B cell (primary cell): ENCODE data around the gene UBR4. TPM values are rescaled to one million over a fixed set of nuclear protein-coding genes. Genes with fewer than 3 reads are reported as not detected.

Source experiments
- ATAC-seq: fragments of 200-7000 bp; cut with Tn5 transposase; one replicate; pipeline ENCODE4 v1.10.0; 2021; ENCODE audit warnings: low read depth, mild to moderate bottlenecking, moderate number of reproducible peaks, moderate library complexity
- CTCF ChIA-PET: fragments of 350-600 bp; sonication (Branson Sonifier 250); formaldehyde crosslinking; loops from one replicate; lab custom pipeline; 2021; ENCODE audit warnings: antibody characterized with exemption, inconsistent platforms; lab: Charles Lee
- POLR2A ChIA-PET: fragments of 350-600 bp; sonication (Branson Sonifier 250); formaldehyde crosslinking; loops from one replicate; lab custom pipeline; 2021; ENCODE audit warnings: antibody characterized with exemption; lab: Charles Lee
- DNase-seq: peaks from one replicate; pipeline ENCODE4 v3.0.0; 2013
- H2AFZ ChIP-seq: 2 replicates; pipeline ENCODE4 v1.6.1; 2012; ENCODE audit warnings: mild to moderate bottlenecking, low read depth, low read length; ENCODE audit not compliant: insufficient read depth, poor library complexity, severe bottlenecking
- H3K27ac ChIP-seq, 2 donors: 1 replicate in 1 of 2; 2 replicates in 1 of 2; pipeline ENCODE4 v1.5.1; 2012 to 2013; ENCODE audit warnings: low read length in 2 of 2, mild to moderate bottlenecking in 2 of 2, moderate library complexity in 1 of 2
- H3K27me3 ChIP-seq, 4 experiments: fragments of 200-600 bp in 1 of 4; sonication (generic) in 1 of 4; replicated peaks in 1 of 4; 1 replicate in 2 of 4; 2 replicates in 2 of 4; pipeline versions ENCODE4 v1.6.1 to v1.7.0; 2013 to 2016; ENCODE audit warnings: low read length in 3 of 4, mild to moderate bottlenecking in 2 of 4, mixed read lengths in 1 of 4, moderate library complexity in 1 of 4; ENCODE audit not compliant: insufficient read depth in 4 of 4, control insufficient read depth in 3 of 4; ENCODE audit errors: control extremely low read depth in 1 of 4
- H3K36me3 ChIP-seq, 2 experiments: replicated peaks in 1 of 2; 1 replicate in 1 of 2; 2 replicates in 1 of 2; pipeline versions ENCODE4 v1.6.1 to v1.7.1; 2013; ENCODE audit warnings: low read length in 1 of 2; ENCODE audit not compliant: insufficient read depth in 2 of 2, control insufficient read depth in 1 of 2; ENCODE audit errors: control extremely low read depth in 1 of 2, extremely low read depth in 1 of 2
- H3K4me1 ChIP-seq, 2 donors: fragments of 200-600 bp in 1 of 2; sonication (generic) in 1 of 2; 1 replicate in 1 of 2; 2 replicates in 1 of 2; pipeline versions ENCODE4 v1.5.1 to v1.6.1; 2013 to 2017; ENCODE audit warnings: low read length in 2 of 2; ENCODE audit not compliant: control insufficient read depth in 2 of 2, insufficient read depth in 2 of 2
- H3K4me2 ChIP-seq: replicated peaks from 2 replicates; pipeline ENCODE3; 2012; ENCODE audit warnings: mild to moderate bottlenecking, low read depth, low read length; ENCODE audit not compliant: poor library complexity, severe bottlenecking
- H3K4me3 ChIP-seq, 5 experiments: fragments of 200-600 bp in 1 of 5; sonication (generic) in 1 of 5; 1 replicate in 3 of 5; 2 replicates in 2 of 5; pipeline versions ENCODE4 v1.5.1 to v1.7.0; 2011 to 2016; ENCODE audit warnings: low read length in 4 of 5, mild to moderate bottlenecking in 4 of 5, low read depth in 2 of 5, control low read depth in 1 of 5, moderate library complexity in 1 of 5; ENCODE audit not compliant: insufficient read depth in 1 of 5; ENCODE audit errors: control extremely low read depth in 1 of 5, extremely low read depth in 1 of 5
- H3K79me2 ChIP-seq: fragments of 200-600 bp; sonication (generic); one replicate; pipeline ENCODE4 v1.6.0; 2016; ENCODE audit warnings: low read length; ENCODE audit not compliant: control insufficient read depth, insufficient read depth
- H3K9ac ChIP-seq: fragments of 200-600 bp; sonication (generic); 2 replicates; pipeline ENCODE4 v1.6.1; 2017; ENCODE audit warnings: mild to moderate bottlenecking, low read length, moderate library complexity
- H3K9me3 ChIP-seq, 3 donors: one replicate each; pipeline versions ENCODE4 v1.6.1 to v1.7.1; 2013; ENCODE audit warnings: low read length in 2 of 3; ENCODE audit not compliant: control insufficient read depth in 2 of 3, insufficient read depth in 1 of 3; ENCODE audit errors: control extremely low read depth in 1 of 3
- H4K20me1 ChIP-seq: 2 replicates; pipeline ENCODE4 v1.6.0; 2012; ENCODE audit warnings: mild to moderate bottlenecking, low read length; ENCODE audit not compliant: insufficient read depth, control insufficient read depth, poor library complexity, severe bottlenecking
- H3K27ac Mint-ChIP-seq: one replicate; pipeline ENCODE4 v1.8.0; 2021; ENCODE audit warnings: mixed read lengths
- H3K27me3 Mint-ChIP-seq: one replicate; pipeline ENCODE4 v1.8.0; 2021; ENCODE audit warnings: mixed read lengths
- H3K4me1 Mint-ChIP-seq: one replicate; pipeline ENCODE4 v1.8.0; 2021; ENCODE audit warnings: mixed read lengths
- H3K4me3 Mint-ChIP-seq: one replicate; pipeline ENCODE4 v1.8.0; 2021; ENCODE audit warnings: mixed read lengths
- H3K9me3 Mint-ChIP-seq: one replicate; pipeline ENCODE4 v1.8.0; 2022; ENCODE audit warnings: mixed read lengths; ENCODE audit not compliant: insufficient read depth
- CTCF ChIP-seq: fragments of 200-600 bp; IDR thresholded peaks from one replicate; pipeline ENCODE4 v1.8.0; 2022; ENCODE audit warnings: antibody characterized with exemption, mild to moderate bottlenecking
- EZH2 ChIP-seq: IDR thresholded peaks from 2 replicates; pipeline ENCODE4 v1.6.1; 2012; ENCODE audit warnings: borderline replicate concordance, low read depth, mild to moderate bottlenecking, moderate library complexity, low read length; ENCODE audit not compliant: insufficient read depth, poor library complexity, severe bottlenecking
- WGBS: methylation state at CpG from one replicate; pipeline ENCODE4 v1.1.5; 2013; ENCODE audit warnings: missing lambda C conversion rate; ENCODE audit not compliant: insufficient coverage; 5-methylcytosine and 5-hydroxymethylcytosine counted together
- intact Hi-C: fragments of 100-400 bp; cut with micrococcal nuclease; formaldehyde crosslinking; loops from one replicate; pipeline ENCODE4 v1.10.0; 2022
- polyA plus RNA-seq: library from polyadenylated mRNA; depleted of rRNA; stranded (reverse); fragments of >200 nt; gene quantifications from 2 replicates; pipeline ENCODE4 v1.2.3, GENCODE V29; 2012
- total RNA-seq, 2 donors: library from RNA; stranded (reverse); fragments of 120-200 nt in 1 of 2; gene quantifications; 1 replicate in 1 of 2; 2 replicates in 1 of 2; pipeline versions ENCODE4 v1.2.3 to v1.2.4, GENCODE V29; 2013 to 2022

UBR4 gene
- total and polyA plus RNA-seq, 2 donors (not counting 1 experiment from before 2014, with no cell fraction given) = 90.0 to 190 TPM

- Histone ChIP-seq H3K27me3 (no peaks in the 10 kb centered on the region), H3K4me1 (no peaks in the 10 kb centered on the region), H3K9ac (no peak overlapping the region), H3K9me3 (peaks cover 0 to 19% (median 0%) of the 10 kb centered on the region in 3 donors), H3K4me3 (no peak overlapping the region), H3K36me3 (no peaks in the 10 kb centered on the region), H3K4me2 (no peak overlapping the region), H4K20me1 (no peaks in the 10 kb centered on the region), H2AFZ (no peak overlapping the region), H3K79me2 (no peaks in the 10 kb centered on the region), H3K27ac (no peak overlapping the region)
- peaks cover 13% of the 10 kb centered on the region for H3K27me3 Mint-ChIP-seq
- ChIA-PET CTCF (no interaction called here), POLR2A (no interaction called here)
- no peak for ATAC-seq
- intact Hi-C loops = no loop called here
- H3K9me3 Mint-ChIP-seq = peaks cover 3% of the 10 kb centered on the region
- 100% methylated on average over 1 of the region's 1 CpG for WGBS
- H3K4me1 Mint-ChIP-seq = no peaks in the 10 kb centered on the region
- no peak for TF ChIP-seq CTCF
- no peak for TF ChIP-seq EZH2
- H3K4me3 Mint-ChIP-seq = no peak overlapping the region
- no peak overlapping the region for H3K27ac Mint-ChIP-seq
- DNase-seq = no peak
Observed at GRCh38 chr1:19061343-19061742, 148.7 kb downstream of the UBR4 start.

DNA sequence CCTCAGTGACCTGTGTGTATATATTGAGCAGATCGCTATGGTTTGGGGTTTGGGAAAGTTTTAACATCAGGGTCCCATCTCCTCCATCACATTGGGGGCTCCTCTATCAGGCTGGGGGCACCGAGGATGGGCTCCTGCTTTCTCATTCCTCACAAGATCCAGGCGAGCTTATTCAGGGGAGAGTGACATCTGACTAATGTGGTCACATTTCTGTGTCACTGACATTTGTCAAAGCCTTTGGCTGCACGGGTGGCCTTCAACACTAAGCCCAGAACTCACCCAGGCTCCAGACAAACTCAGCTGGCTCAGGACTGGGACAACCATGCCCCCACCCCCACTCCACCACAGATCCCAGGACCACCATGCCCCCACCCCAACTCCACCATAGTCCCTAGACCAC lies 150.3 kb downstream of the UBR4 start:
- no peak overlapping the region for H3K9ac ChIP-seq
- no peak overlapping the region for H3K27ac Mint-ChIP-seq
- H3K9me3 ChIP-seq = peaks cover 0 to 19% (median 0%) of the 10 kb centered on the region in 3 donors
- DNase-seq = no peak
- no peaks in the 10 kb centered on the region for H3K36me3 ChIP-seq
- peaks cover 23% of the 10 kb centered on the region for H3K27me3 Mint-ChIP-seq
- ATAC-seq = no peak
- CTCF ChIA-PET = no interaction called here
- H2AFZ ChIP-seq = no peak overlapping the region
- H3K4me3 Mint-ChIP-seq = no peak overlapping the region
- no peak overlapping the region for H3K27ac ChIP-seq
- H3K4me1 ChIP-seq = no peaks in the 10 kb centered on the region
- H3K27me3 ChIP-seq = peaks cover 0 to 8% (median 5%) of the 10 kb centered on the region in 4 experiments
- 47% methylated on average over 3 of the region's 4 CpGs for WGBS
- intact Hi-C loops = no loop called here
- no peak overlapping the region for H3K4me3 ChIP-seq
- TF ChIP-seq CTCF (no peak), EZH2 (no peak)
- H3K79me2 ChIP-seq = no peaks in the 10 kb centered on the region
- H3K4me2 ChIP-seq = no peak overlapping the region
- H3K4me1 Mint-ChIP-seq = no peaks in the 10 kb centered on the region
- no peaks in the 10 kb centered on the region for H4K20me1 ChIP-seq
- H3K9me3 Mint-ChIP-seq = peaks cover 3% of the 10 kb centered on the region
- POLR2A ChIA-PET = no interaction called here
